Activated CD4-positive, alpha-beta memory T cell treated with anti-CD3 and anti-CD28 coated beads for 36 hours (primary cell): Measurements from ENCODE around the gene C4BPA. TPM values are rescaled to one million over a fixed set of nuclear protein-coding genes. Genes with fewer than 3 reads are reported as not detected.

Experiments
- CTCF ChIA-PET: fragments of 350-600 bp; sonication (Branson Sonifier 250); formaldehyde crosslinking; loops from one replicate; lab custom pipeline; 2021; ENCODE audit warnings: antibody characterized with exemption, inconsistent platforms; lab: Charles Lee
- POLR2A ChIA-PET: fragments of 350-600 bp; sonication (Branson Sonifier 250); formaldehyde crosslinking; loops from one replicate; lab custom pipeline; 2021; ENCODE audit warnings: antibody characterized with exemption; lab: Charles Lee
- DNase-seq: peaks from one replicate; pipeline ENCODE4 v3.0.0-alpha.2; 2020
- H3K27ac Mint-ChIP-seq: one replicate; pipeline ENCODE4 v1.8.0; 2021; ENCODE audit warnings: mixed read lengths
- H3K27me3 Mint-ChIP-seq: one replicate; pipeline ENCODE4 v1.8.0; 2021; ENCODE audit warnings: mixed read lengths
- H3K36me3 Mint-ChIP-seq: one replicate; pipeline ENCODE4 v1.8.0; 2021; ENCODE audit warnings: mixed read lengths
- H3K4me1 Mint-ChIP-seq: one replicate; pipeline ENCODE4 v1.8.0; 2021; ENCODE audit warnings: low read depth, mixed read lengths
- H3K4me3 Mint-ChIP-seq: one replicate; pipeline ENCODE4 v1.8.0; 2021; ENCODE audit warnings: mild to moderate bottlenecking, mixed read lengths
- H3K9me3 Mint-ChIP-seq: one replicate; pipeline ENCODE4 v1.8.0; 2021; ENCODE audit warnings: mixed read lengths
- intact Hi-C: fragments of 100-400 bp; cut with micrococcal nuclease; formaldehyde crosslinking; loops from one replicate; pipeline ENCODE4 v1.15.1; 2023
- total RNA-seq, 2 experiments: library from RNA; stranded (reverse); gene quantifications; one replicate each; pipeline ENCODE4 v1.2.3, GENCODE V29; 2021

C4BPA gene
- total RNA-seq, 2 experiments from 2014 or later: not detected

- Mint-ChIP-seq H3K27ac (no peak overlapping the region), H3K36me3 (no peaks in the 10 kb centered on the region), H3K27me3 (no peaks in the 10 kb centered on the region), H3K4me3 (no peak overlapping the region), H3K9me3 (no peaks in the 10 kb centered on the region), H3K4me1 (peaks cover 7% of the 10 kb centered on the region)
- intact Hi-C loops: no loop called here
- POLR2A ChIA-PET: interaction anchor here (0.6 kb wide), 1 partner anchor 23 kb away, joined by 3 read pairs; no protein-coding TSS in a partner anchor
- CTCF ChIA-PET: interaction anchor here (0.7 to 1.1 kb wide), 2 partner anchors 333 to 337 kb away, joined by 3 read pairs; no protein-coding TSS in a partner anchor
- no peak for DNase-seq
These were observed 36.4 kb upstream of the C4BPA start for GRCh38 chr1:207067665-207068064.

- H3K9me3 Mint-ChIP-seq: no peaks in the 10 kb centered on the region
- no peak overlapping the region for H3K4me3 Mint-ChIP-seq
- ChIA-PET POLR2A (no interaction called here), CTCF (interaction anchor here (2.2 kb wide), 1 partner anchor 19 kb away, joined by 6 read pairs; no protein-coding TSS in a partner anchor)
- peaks cover 7% of the 10 kb centered on the region for H3K4me1 Mint-ChIP-seq
- intact Hi-C loops: no loop called here
- no peak overlapping the region for H3K27ac Mint-ChIP-seq
- no peak for DNase-seq
- no peaks in the 10 kb centered on the region for H3K27me3 Mint-ChIP-seq
- H3K36me3 Mint-ChIP-seq: no peaks in the 10 kb centered on the region
These were observed 35.0 kb upstream of the C4BPA start for GRCh38 chr1:207069061-207069460.

GRCh38 chr1:207069858-207070506 lies 34.1 kb upstream of the C4BPA start:
- Mint-ChIP-seq H3K27me3 (no peaks in the 10 kb centered on the region), H3K4me3 (no peak overlapping the region), H3K4me1 (peaks cover 7% of the 10 kb centered on the region), H3K36me3 (no peaks in the 10 kb centered on the region), H3K9me3 (no peaks in the 10 kb centered on the region), H3K27ac (no peak overlapping the region)
- CTCF ChIA-PET: interaction anchor here (2.2 kb wide), 1 partner anchor 20 kb away, joined by 6 read pairs; no protein-coding TSS in a partner anchor
- intact Hi-C loops: no loop called here
- POLR2A ChIA-PET: no interaction called here
- DNase-seq: no peak

- no peak for DNase-seq
- Mint-ChIP-seq H3K9me3 (no peaks in the 10 kb centered on the region), H3K4me1 (peaks cover 7% of the 10 kb centered on the region), H3K4me3 (no peak overlapping the region), H3K36me3 (no peaks in the 10 kb centered on the region), H3K27ac (no peak overlapping the region), H3K27me3 (peaks cover 1% of the 10 kb centered on the region)
- POLR2A ChIA-PET: no interaction called here
- CTCF ChIA-PET: interaction anchor here (0.7 to 2.2 kb wide), 4 partner anchors 11 to 178 kb away, joined by 3 to 6 read pairs (median 4); no protein-coding TSS in a partner anchor
- intact Hi-C loops: no loop called here
These were observed 33.2 kb upstream of the C4BPA start for GRCh38 chr1:207070811-207071210.

GRCh38 chr1:207071426-207071825 lies 32.6 kb upstream of the C4BPA start:
- intact Hi-C loops: no loop called here
- Mint-ChIP-seq H3K4me1 (peaks cover 7% of the 10 kb centered on the region), H3K9me3 (no peaks in the 10 kb centered on the region), H3K27me3 (peaks cover 1% of the 10 kb centered on the region), H3K4me3 (no peak overlapping the region), H3K27ac (no peak overlapping the region), H3K36me3 (no peaks in the 10 kb centered on the region)
- ChIA-PET POLR2A (no interaction called here), CTCF (interaction anchor here (0.5 to 1.3 kb wide), 4 partner anchors 12 to 177 kb away, joined by 3 to 4 read pairs (median 4); no protein-coding TSS in a partner anchor)
- no peak for DNase-seq

- H3K36me3 Mint-ChIP-seq: no peaks in the 10 kb centered on the region
- ChIA-PET POLR2A (no interaction called here), CTCF (interaction anchor here (0.5 to 1.9 kb wide), 3 partner anchors 13 to 44 kb away, joined by 3 to 6 read pairs (median 4); no protein-coding TSS in a partner anchor)
- intact Hi-C loops: no loop called here
- no peaks in the 10 kb centered on the region for H3K9me3 Mint-ChIP-seq
- no peak overlapping the region for H3K4me3 Mint-ChIP-seq
- H3K4me1 Mint-ChIP-seq: peaks cover 7% of the 10 kb centered on the region
- peaks cover 5% of the 10 kb centered on the region for H3K27me3 Mint-ChIP-seq
- no peak overlapping the region for H3K27ac Mint-ChIP-seq
- DNase-seq: no peak
These were observed 31.8 kb upstream of the C4BPA start for GRCh38 chr1:207072233-207072632.

GRCh38 chr1:207073906-207074820 lies 29.9 kb upstream of the C4BPA start:
- no peak for DNase-seq
- Mint-ChIP-seq H3K27ac (no peak overlapping the region), H3K36me3 (no peaks in the 10 kb centered on the region), H3K4me1 (peaks cover 9% of the 10 kb centered on the region), H3K4me3 (no peak overlapping the region), H3K27me3 (peaks cover 10% of the 10 kb centered on the region), H3K9me3 (no peaks in the 10 kb centered on the region)
- ChIA-PET POLR2A (no interaction called here), CTCF (interaction anchor here (1.2 to 3.1 kb wide), 8 partner anchors 10 to 426 kb away, joined by 4 to 12 read pairs (median 7); partner anchors contain the start of gene PFKFB2)
- intact Hi-C loops: no loop called here

GRCh38 chr1:207076181-207076955 lies 27.7 kb upstream of the C4BPA start:
- no peak for DNase-seq
- H3K27me3 Mint-ChIP-seq: peaks cover 11% of the 10 kb centered on the region
- no peaks in the 10 kb centered on the region for H3K36me3 Mint-ChIP-seq
- no peak overlapping the region for H3K27ac Mint-ChIP-seq
- H3K9me3 Mint-ChIP-seq: no peaks in the 10 kb centered on the region
- no peak overlapping the region for H3K4me3 Mint-ChIP-seq
- CTCF ChIA-PET: interaction anchor here (2.3 to 3.1 kb wide), 2 partner anchors 21 to 26 kb away, joined by 6 to 12 read pairs; no protein-coding TSS in a partner anchor
- POLR2A ChIA-PET: no interaction called here
- intact Hi-C loops: loop anchor here (5.0 kb wide), 1 partner anchor 144 kb away; no protein-coding TSS in a partner anchor
- H3K4me1 Mint-ChIP-seq: peaks cover 2% of the 10 kb centered on the region

GRCh38 chr1:207077012-207077411 lies 27.0 kb upstream of the C4BPA start:
- H3K27me3 Mint-ChIP-seq: peaks cover 12% of the 10 kb centered on the region
- CTCF ChIA-PET: interaction anchor here (0.6 to 3.1 kb wide), 4 partner anchors 22 to 419 kb away, joined by 3 to 12 read pairs (median 5); no protein-coding TSS in a partner anchor
- DNase-seq: no peak
- H3K27ac Mint-ChIP-seq: no peak overlapping the region
- intact Hi-C loops: loop anchor here (1.0 to 5.0 kb wide), 2 partner anchors 27 to 145 kb away; no protein-coding TSS in a partner anchor
- peaks cover 2% of the 10 kb centered on the region for H3K4me1 Mint-ChIP-seq
- H3K36me3 Mint-ChIP-seq: no peaks in the 10 kb centered on the region
- POLR2A ChIA-PET: no interaction called here
- H3K9me3 Mint-ChIP-seq: no peaks in the 10 kb centered on the region
- no peak overlapping the region for H3K4me3 Mint-ChIP-seq

GRCh38 chr1:207077470-207078377 lies 26.3 kb upstream of the C4BPA start:
- CTCF ChIA-PET: interaction anchor here (0.6 to 3.5 kb wide), 13 partner anchors 12 to 421 kb away, joined by 3 to 24 read pairs (median 4); partner anchors contain the start of gene C1orf116
- intact Hi-C loops: loop anchor here (1.0 to 5.0 kb wide), 3 partner anchors 27 to 145 kb away; no protein-coding TSS in a partner anchor

More at GRCh38 chr1:207077470-207078377, 26.3 kb upstream of the C4BPA start:
- Mint-ChIP-seq H3K9me3 (no peaks in the 10 kb centered on the region), H3K36me3 (no peaks in the 10 kb centered on the region), H3K4me1 (peaks cover 2% of the 10 kb centered on the region), H3K27me3 (peaks cover 16% of the 10 kb centered on the region), H3K27ac (no peak overlapping the region), H3K4me3 (no peak overlapping the region)
- POLR2A ChIA-PET: no interaction called here
- DNase-seq: peak; percentile 70
